SK-N-SH (cell line): Measurements from ENCODE around the gene SNED1.

Source experiments
- CHD2 ChIP-seq: fragments of 150-350 bp; IDR thresholded peaks from 2 replicates; pipeline ENCODE4 v1.6.1; 2018; ENCODE audit warnings: low read length; ENCODE audit not compliant: partially characterized antibody
- CTCF ChIP-seq: fragments of 200-600 bp; sonication (generic); IDR thresholded peaks from 2 replicates; pipeline ENCODE4 v1.6.1; 2017; ENCODE audit warnings: antibody characterized with exemption, mild to moderate bottlenecking, moderate library complexity
- GABPA ChIP-seq: IDR thresholded peaks from 2 replicates; pipeline ENCODE4 v1.4.0; 2012; ENCODE audit warnings: low read depth, mild to moderate bottlenecking
- JUND ChIP-seq: IDR thresholded peaks from 2 replicates; pipeline ENCODE4 v1.4.0; 2012
- MXI1 ChIP-seq: IDR thresholded peaks from 2 replicates; pipeline ENCODE4 v1.6.1; 2012; ENCODE audit warnings: mild to moderate bottlenecking, low read depth, low read length, improper control_type of control experiment
- POLR2AphosphoS5 ChIP-seq: IDR thresholded peaks from 2 replicates; pipeline ENCODE4 v1.6.1; 2012; ENCODE audit warnings: low read depth, low read length
- REST ChIP-seq: IDR thresholded peaks from 2 replicates; pipeline ENCODE4 v1.6.1; 2012; ENCODE audit warnings: mild to moderate bottlenecking, low read depth, low read length, moderate library complexity
- RFX5 ChIP-seq: IDR thresholded peaks from 2 replicates; pipeline ENCODE4 v1.6.1; 2012; ENCODE audit warnings: mild to moderate bottlenecking, improper control_type of control experiment, low read length
- RXRA ChIP-seq: IDR thresholded peaks from 2 replicates; pipeline ENCODE4 v1.4.0; 2012; ENCODE audit warnings: low read depth, mild to moderate bottlenecking, borderline replicate concordance
- TAF1 ChIP-seq: IDR thresholded peaks from 2 replicates; pipeline ENCODE4 v1.6.1; 2012; ENCODE audit warnings: low read depth, mild to moderate bottlenecking, low read length, moderate library complexity, borderline replicate concordance
- USF2 ChIP-seq: fragments of 150-350 bp; IDR thresholded peaks from 2 replicates; pipeline ENCODE4 v1.6.1; 2017; ENCODE audit warnings: antibody characterized with exemption, low read length, low read depth, borderline replicate concordance

- TF ChIP-seq MXI1 (no peak), CTCF (no peak), REST (no peak), RFX5 (no peak), CHD2 (no peak), JUND (no peak), POLR2AphosphoS5 (no peak), RXRA (no peak), USF2 (no peak), GABPA (no peak), TAF1 (no peak)
Measured at GRCh38 chr2:241120440-241120839, 122.0 kb downstream of the SNED1 start.
